ENCODE measurements around the gene SH3RF1.
"Not testable (repeated sequence)": the region's sequence is repeated elsewhere in the genome, so short reads cannot be mapped to it uniquely, and the experiment has no call there.

Gene SH3RF1

GRCh38 chr4:169203278-169203677 lies 67.5 kb downstream of the SH3RF1 start:
- H3K4me1 Mint-ChIP-seq (ENCODE audit: low read depth in 2 of 2); DNase-seq; H3K27ac Mint-ChIP-seq; H3K9me3 Mint-ChIP-seq; H3K4me3 Mint-ChIP-seq; ATAC-seq (replicated peaks); H3K36me3 Mint-ChIP-seq (ENCODE audit: insufficient read depth): not testable (repeated sequence)
- H3K27me3 Mint-ChIP-seq: peaks cover 19 to 25% of the 10 kb centered on the region in 2 donors

GRCh38 chr4:169202878-169203277 lies 67.9 kb downstream of the SH3RF1 start:
- H3K27ac Mint-ChIP-seq: no peak overlapping the region
- peaks cover 4% of the 10 kb centered on the region for H3K36me3 Mint-ChIP-seq (ENCODE audit: insufficient read depth)
- H3K4me1 Mint-ChIP-seq (ENCODE audit: low read depth in 2 of 2): no peaks in the 10 kb centered on the region
- no peak for ATAC-seq (replicated peaks)
- no peaks in the 10 kb centered on the region for H3K9me3 Mint-ChIP-seq
- peaks cover 19 to 25% of the 10 kb centered on the region in 2 donors for H3K27me3 Mint-ChIP-seq
- DNase-seq: no peak
- no peak overlapping the region for H3K4me3 Mint-ChIP-seq

- no peaks in the 10 kb centered on the region for H3K9me3 Mint-ChIP-seq
- H3K4me3 Mint-ChIP-seq: no peak overlapping the region
- peaks cover 19 to 25% of the 10 kb centered on the region in 2 donors for H3K27me3 Mint-ChIP-seq
- DNase-seq: no peak
- no peak overlapping the region for H3K27ac Mint-ChIP-seq
- H3K36me3 Mint-ChIP-seq (ENCODE audit: insufficient read depth): peaks cover 4% of the 10 kb centered on the region
- ATAC-seq (replicated peaks): no peak
- H3K4me1 Mint-ChIP-seq (ENCODE audit: low read depth in 2 of 2): no peaks in the 10 kb centered on the region
Measured at GRCh38 chr4:169202145-169202699, 68.5 kb downstream of the SH3RF1 start.

DNA sequence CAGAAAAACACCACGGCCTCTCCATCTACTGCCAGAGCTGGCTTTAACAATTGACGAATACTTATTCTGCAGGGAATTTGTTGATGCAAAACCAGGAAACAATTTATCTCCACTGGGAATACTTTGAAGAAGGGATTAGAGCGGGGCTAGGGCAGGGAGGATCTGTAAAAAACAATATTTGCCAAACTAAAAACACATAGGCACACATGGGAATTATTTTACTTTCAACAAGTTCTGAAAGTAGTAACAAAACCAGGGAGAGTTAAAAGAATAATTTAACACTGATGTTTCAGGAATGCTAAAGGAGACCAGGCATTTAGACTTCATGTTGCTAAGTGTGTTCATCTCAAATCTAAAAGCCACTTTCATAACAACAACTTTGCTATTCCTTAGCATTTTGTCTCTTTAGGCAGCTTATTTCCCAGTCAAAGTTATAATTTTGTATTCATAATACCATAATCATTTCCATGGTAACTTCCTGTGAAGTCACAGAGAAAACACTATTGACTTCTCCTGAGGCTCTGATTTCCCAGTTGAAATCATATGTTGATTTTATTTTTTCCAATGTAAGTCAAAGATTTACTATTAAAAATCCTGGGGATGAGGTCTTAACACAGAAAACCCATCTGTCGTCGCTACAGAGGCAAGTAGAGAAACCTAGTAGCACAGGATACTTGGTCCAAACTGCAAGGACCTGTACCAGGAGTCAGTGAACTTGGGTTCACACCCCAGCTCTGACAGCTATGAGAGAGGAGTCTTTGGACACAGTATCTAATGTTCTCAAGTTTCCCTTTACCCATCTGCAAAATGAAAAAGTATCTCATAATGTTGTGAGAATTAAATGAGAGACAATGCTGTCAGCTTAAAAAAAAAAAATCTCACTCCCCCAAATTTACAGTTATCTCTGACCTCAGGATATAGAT lies 69.3 kb downstream of the SH3RF1 start:
- DNase-seq (no peak), ATAC-seq (replicated peaks) (no peak)
- Mint-ChIP-seq H3K9me3 (no peaks in the 10 kb centered on the region), H3K4me3 (no peak overlapping the region), H3K36me3 (ENCODE audit: insufficient read depth) (peaks cover 4% of the 10 kb centered on the region), H3K27me3 (peaks cover 19 to 25% of the 10 kb centered on the region in 2 donors), H3K4me1 (ENCODE audit: low read depth in 2 of 2) (no peaks in the 10 kb centered on the region), H3K27ac (no peak overlapping the region)

GRCh38 chr4:169200361-169201030 lies 70.3 kb downstream of the SH3RF1 start:
- no peak for ATAC-seq (replicated peaks)
- H3K36me3 Mint-ChIP-seq (ENCODE audit: insufficient read depth): peaks cover 4% of the 10 kb centered on the region
- no peak overlapping the region for H3K27ac Mint-ChIP-seq

DNA sequence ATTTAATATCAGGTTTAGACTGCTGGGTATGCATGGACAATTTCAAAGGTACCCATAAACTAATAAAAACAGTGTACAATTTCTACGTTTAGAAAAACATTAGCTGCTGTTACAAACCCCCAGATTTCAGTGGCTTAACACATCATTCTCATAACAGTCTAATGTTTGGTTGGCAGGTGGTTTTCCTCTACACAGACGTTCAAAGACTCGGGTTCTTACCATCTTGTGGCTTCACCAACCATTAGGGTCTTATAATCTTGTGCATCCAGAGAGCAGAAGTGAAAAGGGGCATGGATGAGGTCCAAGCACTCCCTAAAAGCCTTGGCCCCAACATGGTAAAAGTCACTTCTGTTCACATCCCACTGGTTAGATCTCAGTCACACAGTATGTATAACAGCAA lies 71.6 kb downstream of the SH3RF1 start:
- ATAC-seq (replicated peaks) (no peak), DNase-seq (no peak)
- H3K9me3 Mint-ChIP-seq: no peaks in the 10 kb centered on the region
- H3K36me3 Mint-ChIP-seq (ENCODE audit: insufficient read depth): no peaks in the 10 kb centered on the region
- no peak overlapping the region for H3K27ac Mint-ChIP-seq
- no peak overlapping the region for H3K4me3 Mint-ChIP-seq
- H3K4me1 Mint-ChIP-seq (ENCODE audit: low read depth in 2 of 2): no peaks in the 10 kb centered on the region
- H3K27me3 Mint-ChIP-seq: peaks cover 19 to 23% of the 10 kb centered on the region in 2 donors

More at GRCh38 chr4:169200361-169201030, 70.3 kb downstream of the SH3RF1 start:
- Mint-ChIP-seq H3K4me1 (ENCODE audit: low read depth in 2 of 2) (no peaks in the 10 kb centered on the region), H3K9me3 (no peaks in the 10 kb centered on the region), H3K4me3 (no peak overlapping the region), H3K27me3 (peaks cover 19 to 25% of the 10 kb centered on the region in 2 donors)
- no peak for DNase-seq

- Mint-ChIP-seq H3K36me3 (ENCODE audit: insufficient read depth) (no peaks in the 10 kb centered on the region), H3K27ac (no peak overlapping the region), H3K9me3 (no peaks in the 10 kb centered on the region), H3K4me3 (no peak overlapping the region), H3K4me1 (ENCODE audit: low read depth in 2 of 2) (no peaks in the 10 kb centered on the region), H3K27me3 (peaks cover 17 to 19% of the 10 kb centered on the region in 2 donors)
- ATAC-seq (replicated peaks): no peak
- DNase-seq: no peak
Measured at GRCh38 chr4:169198167-169198566, 72.6 kb downstream of the SH3RF1 start.

DNA sequence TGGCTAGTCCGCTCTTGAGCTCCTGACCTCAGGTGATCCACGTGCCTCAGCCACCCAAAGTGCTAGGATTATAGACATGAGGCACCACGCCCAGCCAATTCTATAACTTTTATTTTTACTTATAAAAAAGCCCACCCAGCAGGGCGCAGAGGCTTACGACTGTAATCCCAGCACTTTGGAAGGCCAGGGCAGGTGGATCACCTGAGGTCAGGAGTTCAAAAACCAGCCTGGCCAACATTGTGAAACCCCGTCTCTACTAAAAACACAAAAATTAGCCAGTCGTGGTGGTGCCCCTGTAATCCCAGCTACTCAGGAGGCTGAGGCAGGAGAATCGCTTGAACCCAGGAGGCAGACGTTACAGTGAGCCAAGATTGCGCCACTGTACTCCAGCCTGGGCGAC lies 73.5 kb downstream of the SH3RF1 start:
- H3K9me3 Mint-ChIP-seq; H3K4me3 Mint-ChIP-seq; DNase-seq; H3K4me1 Mint-ChIP-seq (ENCODE audit: low read depth in 2 of 2); H3K27ac Mint-ChIP-seq; H3K36me3 Mint-ChIP-seq (ENCODE audit: insufficient read depth); ATAC-seq (replicated peaks): not testable (repeated sequence)
- H3K27me3 Mint-ChIP-seq: peaks cover 17 to 19% of the 10 kb centered on the region in 2 donors

DNA sequence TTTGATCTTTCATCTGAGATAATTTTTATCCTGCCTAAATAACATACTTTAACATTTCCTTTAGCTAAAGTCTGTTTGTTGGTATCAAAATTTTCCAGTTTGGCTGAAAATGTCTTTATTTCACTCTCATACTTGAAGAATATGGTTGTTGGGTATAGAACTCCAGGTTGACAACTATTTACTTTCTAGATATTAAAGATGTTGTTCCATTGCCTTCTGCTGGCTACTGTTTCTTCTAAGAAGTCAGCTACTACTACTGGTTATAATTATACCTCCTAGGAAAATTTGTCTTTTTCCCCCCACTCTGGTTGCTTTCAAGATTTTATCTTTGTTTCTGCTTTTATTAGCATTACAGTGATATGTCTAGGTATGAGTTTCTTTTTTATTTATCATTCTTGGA lies 75.7 kb downstream of the SH3RF1 start:
- Mint-ChIP-seq H3K4me1 (ENCODE audit: low read depth in 2 of 2) (no peaks in the 10 kb centered on the region), H3K27me3 (peaks cover 19 to 27% of the 10 kb centered on the region in 2 donors), H3K9me3 (no peaks in the 10 kb centered on the region), H3K27ac (no peak overlapping the region), H3K4me3 (no peak overlapping the region), H3K36me3 (ENCODE audit: insufficient read depth) (no peaks in the 10 kb centered on the region)
- DNase-seq (no peak), ATAC-seq (replicated peaks) (no peak)

DNA sequence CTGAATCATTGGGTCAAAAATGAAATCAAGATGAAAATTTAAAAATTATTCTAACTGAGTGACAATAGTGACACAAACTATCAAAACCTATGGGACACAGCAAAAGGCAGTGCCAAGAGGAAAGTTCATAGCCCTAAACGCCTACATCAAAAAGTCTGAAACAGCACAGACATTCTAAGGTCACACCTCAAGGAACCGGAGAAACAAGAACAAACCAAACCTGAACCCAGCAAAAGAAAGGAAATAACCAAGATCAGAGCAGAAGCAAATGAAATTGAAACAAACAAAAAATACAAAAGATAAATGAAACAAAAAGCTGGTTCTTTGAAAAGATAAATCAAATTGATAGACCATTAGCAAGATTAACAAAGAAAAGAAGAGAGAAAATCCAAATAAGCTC lies 80.8 kb downstream of the SH3RF1 start:
- not testable (repeated sequence) for ATAC-seq (replicated peaks); H3K36me3 Mint-ChIP-seq (ENCODE audit: insufficient read depth); DNase-seq; H3K4me1 Mint-ChIP-seq (ENCODE audit: low read depth in 2 of 2); H3K27ac Mint-ChIP-seq; H3K9me3 Mint-ChIP-seq; H3K4me3 Mint-ChIP-seq
- peaks cover 37 to 38% of the 10 kb centered on the region in 2 donors for H3K27me3 Mint-ChIP-seq

DNA sequence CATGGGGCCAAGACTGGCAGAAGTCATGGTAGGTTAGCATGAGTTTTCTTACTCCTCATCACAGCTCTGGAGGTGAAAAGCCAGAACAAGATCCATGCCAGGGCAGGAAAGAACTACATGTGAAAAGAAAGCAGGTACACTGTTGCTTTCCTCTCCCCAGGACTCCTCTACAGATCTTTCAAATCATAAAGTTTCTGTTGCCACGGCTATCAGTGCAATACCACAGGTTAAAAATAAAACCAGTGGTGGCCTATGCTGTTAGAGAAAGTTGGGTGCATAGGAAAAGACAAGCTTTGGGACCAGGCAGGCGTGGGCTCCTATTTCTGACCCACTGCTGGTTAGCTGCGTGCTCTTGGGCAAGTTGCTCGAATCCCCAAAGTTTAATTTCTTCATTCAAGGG lies 81.4 kb downstream of the SH3RF1 start:
- Mint-ChIP-seq H3K4me3 (no peak overlapping the region), H3K36me3 (ENCODE audit: insufficient read depth) (no peaks in the 10 kb centered on the region), H3K4me1 (ENCODE audit: low read depth in 2 of 2) (no peaks in the 10 kb centered on the region), H3K9me3 (no peaks in the 10 kb centered on the region), H3K27me3 (peaks cover 40 to 41% of the 10 kb centered on the region in 2 donors), H3K27ac (no peak overlapping the region)
- ATAC-seq (replicated peaks): no peak
- no peak for DNase-seq

DNA sequence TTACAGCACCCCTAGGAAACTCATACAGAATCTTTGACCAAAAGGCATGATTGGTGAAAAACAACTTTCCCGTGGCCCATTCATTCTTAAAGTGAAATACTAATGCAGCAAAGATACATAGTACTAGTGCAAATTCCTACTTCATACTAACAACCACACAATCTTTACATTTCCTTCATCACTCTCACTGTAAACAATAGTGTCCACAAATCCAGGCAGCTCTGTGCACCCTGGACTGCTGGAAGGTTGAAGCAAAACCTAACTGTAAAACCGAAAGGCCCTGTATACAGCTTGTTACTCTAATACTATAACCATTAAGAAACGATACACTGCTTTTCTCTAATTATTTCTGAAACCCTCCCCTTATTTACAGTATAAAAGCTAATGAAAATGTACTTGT lies 82.6 kb downstream of the SH3RF1 start:
- DNase-seq: no peak
- Mint-ChIP-seq H3K4me1 (ENCODE audit: low read depth in 2 of 2) (no peaks in the 10 kb centered on the region), H3K27ac (no peak overlapping the region), H3K36me3 (ENCODE audit: insufficient read depth) (no peaks in the 10 kb centered on the region), H3K4me3 (no peak overlapping the region), H3K27me3 (peaks cover 40 to 41% of the 10 kb centered on the region in 2 donors), H3K9me3 (no peaks in the 10 kb centered on the region)
- no peak for ATAC-seq (replicated peaks)

DNA sequence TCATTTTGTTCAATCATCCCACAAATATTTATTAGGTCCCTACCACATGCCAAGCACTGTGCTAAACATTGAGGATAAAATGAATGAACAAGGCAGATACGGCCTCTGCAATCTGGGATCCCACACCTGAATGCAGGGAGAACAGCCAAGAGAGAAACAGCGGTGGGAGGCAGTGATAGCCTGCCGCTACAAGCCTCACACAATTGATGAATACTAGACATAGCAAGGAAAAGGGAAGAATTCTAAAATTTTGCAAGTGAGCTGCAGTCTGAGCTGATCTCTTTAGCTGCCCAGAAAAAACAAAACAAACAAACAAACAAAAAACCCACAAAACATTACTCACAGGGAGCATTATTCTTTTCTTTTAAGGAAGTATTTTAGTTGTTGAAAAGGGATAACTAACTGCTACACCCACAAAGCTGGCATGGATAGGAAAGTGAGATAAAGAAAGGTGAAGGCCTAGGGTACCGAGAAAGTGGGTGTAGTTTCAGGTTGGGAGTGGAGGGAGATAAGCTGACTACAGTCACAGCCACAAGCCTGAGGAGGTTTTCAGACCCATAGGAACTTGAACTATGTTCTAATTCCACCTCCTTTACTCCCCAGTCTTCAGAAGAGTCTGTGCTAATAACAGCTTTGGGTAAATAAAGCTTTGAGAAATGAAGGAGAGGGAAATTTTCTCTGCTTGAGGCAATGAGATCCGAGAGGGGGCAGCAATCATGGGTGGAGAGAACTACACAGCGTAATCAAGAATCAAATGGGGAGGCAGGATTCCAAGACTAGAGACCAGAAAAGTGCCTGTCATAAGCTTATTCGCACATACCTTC lies 85.4 kb downstream of the SH3RF1 start:
- ATAC-seq (replicated peaks) (no peak), DNase-seq (no peak)
- Mint-ChIP-seq H3K4me1 (ENCODE audit: low read depth in 2 of 2) (no peaks in the 10 kb centered on the region), H3K36me3 (ENCODE audit: insufficient read depth) (no peaks in the 10 kb centered on the region), H3K4me3 (no peak overlapping the region), H3K27me3 (peaks cover 37 to 56% of the 10 kb centered on the region in 2 donors), H3K27ac (no peak overlapping the region), H3K9me3 (no peaks in the 10 kb centered on the region)
